DND-41 (cell line): ENCODE measurements around the gene PDPK1.
"Not testable (repeated sequence)": the region's sequence is repeated elsewhere in the genome, so short reads cannot be mapped to it uniquely, and the experiment has no call there.

Experiments used
- ATAC-seq: fragments of 200-7000 bp; cut with Tn5 transposase; 3 replicates; pipeline ENCODE4 v1.9.1; 2021; ENCODE audit warnings: low read depth; ENCODE audit not compliant: insufficient read depth
- DNase-seq: peaks from one replicate; pipeline ENCODE4 v3.0.0-alpha.2; 2020
- H2AFZ ChIP-seq: 2 replicates; pipeline ENCODE4 v1.6.0; 2012; ENCODE audit warnings: low read depth, low read length
- H3K27ac ChIP-seq: 2 replicates; pipeline ENCODE4 v1.5.1; 2012; ENCODE audit warnings: low read length, inconsistent platforms
- H3K27me3 ChIP-seq: fragments of 200-600 bp; sonication (generic); 2 replicates; pipeline ENCODE4 v1.6.0; 2012; ENCODE audit warnings: low read length, mild to moderate bottlenecking, inconsistent platforms; ENCODE audit not compliant: insufficient read depth, poor library complexity
- H3K36me3 ChIP-seq: 2 replicates; pipeline ENCODE4 v1.5.1; 2012; ENCODE audit warnings: low read length, inconsistent platforms; ENCODE audit not compliant: insufficient read depth
- H3K4me1 ChIP-seq: 2 replicates; pipeline ENCODE4 v1.5.1; 2012; ENCODE audit warnings: mild to moderate bottlenecking, low read length; ENCODE audit not compliant: insufficient read depth
- H3K4me2 ChIP-seq: 2 replicates; pipeline ENCODE4 v1.6.0; 2012; ENCODE audit warnings: mild to moderate bottlenecking, moderate library complexity, low read length, inconsistent platforms; ENCODE audit not compliant: insufficient read depth
- H3K4me3 ChIP-seq, 2 experiments: fragments of 200-600 bp in 1 of 2; shearing (Covaris generic) in 1 of 2; 2 replicates each; pipeline ENCODE4 v1.5.1; 2012 to 2016; ENCODE audit warnings: inconsistent platforms in 2 of 2, low read length in 2 of 2, mild to moderate bottlenecking in 2 of 2, low read depth in 1 of 2, moderate library complexity in 1 of 2
- H3K79me2 ChIP-seq: 2 replicates; pipeline ENCODE4 v1.6.0; 2012; ENCODE audit warnings: low read length, inconsistent platforms; ENCODE audit not compliant: insufficient read depth
- H3K9ac ChIP-seq: 2 replicates; pipeline ENCODE4 v1.6.0; 2012; ENCODE audit warnings: low read depth, mild to moderate bottlenecking, inconsistent platforms, low read length, moderate library complexity
- H3K9me3 ChIP-seq: 2 replicates; pipeline ENCODE4 v1.5.1; 2012; ENCODE audit warnings: low read length, moderate library complexity, mild to moderate bottlenecking, inconsistent platforms; ENCODE audit not compliant: insufficient read depth, severe bottlenecking
- H4K20me1 ChIP-seq: 2 replicates; pipeline ENCODE4 v1.6.0; 2012; ENCODE audit warnings: low read length; ENCODE audit not compliant: insufficient read depth
- EZH2 ChIP-seq: IDR thresholded peaks from 3 replicates; pipeline ENCODE4 v1.6.1; 2012; ENCODE audit warnings: borderline replicate concordance, low read depth, mild to moderate bottlenecking, moderate library complexity, low read length, inconsistent platforms; ENCODE audit not compliant: severe bottlenecking
- TF ChIP-seq, protein P1 (sequence below): IDR thresholded peaks from 2 replicates; pipeline ENCODE4 v1.5.1; 2012; ENCODE audit warnings: borderline replicate concordance, low read length, moderate library complexity, mild to moderate bottlenecking; ENCODE audit not compliant: poor library complexity, severe bottlenecking; ENCODE audit errors: extremely low read depth

PDPK1 gene

DNA sequence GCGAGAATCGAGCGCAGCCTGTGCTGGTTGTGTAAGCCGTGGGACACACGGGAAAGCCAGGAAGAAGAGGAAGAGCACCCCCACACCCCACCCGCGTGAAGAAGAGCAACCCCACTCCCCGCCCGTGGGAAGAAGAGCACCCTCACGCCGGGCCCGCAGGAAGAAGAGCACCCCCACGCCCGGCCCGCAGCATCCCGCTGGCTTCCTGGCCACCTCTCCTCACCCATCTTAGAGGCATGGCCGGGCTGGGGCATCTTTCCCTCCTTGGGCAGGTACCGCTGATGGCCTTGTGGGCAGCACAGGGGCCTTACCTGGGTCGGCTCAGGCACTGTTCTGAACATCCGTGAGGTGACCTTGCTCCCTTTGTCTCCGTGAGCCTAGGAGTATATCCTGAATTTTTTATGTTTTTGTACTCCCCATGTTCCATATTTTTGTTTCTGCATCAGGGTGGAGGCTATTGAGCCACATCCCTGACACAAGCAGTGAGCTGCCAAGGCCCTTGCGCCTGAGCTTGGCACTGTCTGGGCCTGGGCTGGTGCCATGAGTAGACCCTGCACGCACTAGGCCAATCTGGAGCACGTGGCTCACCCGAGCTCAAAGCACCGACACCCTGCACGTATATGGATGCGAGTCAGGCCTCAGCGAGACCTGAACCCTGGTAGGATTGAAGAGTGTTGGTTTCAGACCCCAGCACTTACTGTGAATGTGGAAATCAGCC is 73.1 kb downstream of the PDPK1 start:
- ATAC-seq (no peak), DNase-seq (no peak)
- no peak overlapping the region for H3K4me3 ChIP-seq
- H3K36me3 ChIP-seq = peaks cover 15% of the 10 kb centered on the region
- H3K4me2 ChIP-seq = no peak overlapping the region
- no peak overlapping the region for H3K9ac ChIP-seq
- H3K79me2 ChIP-seq = peaks cover 8% of the 10 kb centered on the region
- TF ChIP-seq, protein P1, sequence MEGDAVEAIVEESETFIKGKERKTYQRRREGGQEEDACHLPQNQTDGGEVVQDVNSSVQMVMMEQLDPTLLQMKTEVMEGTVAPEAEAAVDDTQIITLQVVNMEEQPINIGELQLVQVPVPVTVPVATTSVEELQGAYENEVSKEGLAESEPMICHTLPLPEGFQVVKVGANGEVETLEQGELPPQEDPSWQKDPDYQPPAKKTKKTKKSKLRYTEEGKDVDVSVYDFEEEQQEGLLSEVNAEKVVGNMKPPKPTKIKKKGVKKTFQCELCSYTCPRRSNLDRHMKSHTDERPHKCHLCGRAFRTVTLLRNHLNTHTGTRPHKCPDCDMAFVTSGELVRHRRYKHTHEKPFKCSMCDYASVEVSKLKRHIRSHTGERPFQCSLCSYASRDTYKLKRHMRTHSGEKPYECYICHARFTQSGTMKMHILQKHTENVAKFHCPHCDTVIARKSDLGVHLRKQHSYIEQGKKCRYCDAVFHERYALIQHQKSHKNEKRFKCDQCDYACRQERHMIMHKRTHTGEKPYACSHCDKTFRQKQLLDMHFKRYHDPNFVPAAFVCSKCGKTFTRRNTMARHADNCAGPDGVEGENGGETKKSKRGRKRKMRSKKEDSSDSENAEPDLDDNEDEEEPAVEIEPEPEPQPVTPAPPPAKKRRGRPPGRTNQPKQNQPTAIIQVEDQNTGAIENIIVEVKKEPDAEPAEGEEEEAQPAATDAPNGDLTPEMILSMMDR = no peak
- no peak for TF ChIP-seq EZH2
- H3K4me1 ChIP-seq = peaks cover 3% of the 10 kb centered on the region; the same call in 1 of the 2 replicates
- peaks cover 3% of the 10 kb centered on the region; the same call in 1 of the 2 replicates for H4K20me1 ChIP-seq
- H3K27ac ChIP-seq = no peak overlapping the region
- no peak overlapping the region for H2AFZ ChIP-seq
- no peaks in the 10 kb centered on the region for H3K27me3 ChIP-seq
- H3K9me3 ChIP-seq = no peaks in the 10 kb centered on the region

DNA sequence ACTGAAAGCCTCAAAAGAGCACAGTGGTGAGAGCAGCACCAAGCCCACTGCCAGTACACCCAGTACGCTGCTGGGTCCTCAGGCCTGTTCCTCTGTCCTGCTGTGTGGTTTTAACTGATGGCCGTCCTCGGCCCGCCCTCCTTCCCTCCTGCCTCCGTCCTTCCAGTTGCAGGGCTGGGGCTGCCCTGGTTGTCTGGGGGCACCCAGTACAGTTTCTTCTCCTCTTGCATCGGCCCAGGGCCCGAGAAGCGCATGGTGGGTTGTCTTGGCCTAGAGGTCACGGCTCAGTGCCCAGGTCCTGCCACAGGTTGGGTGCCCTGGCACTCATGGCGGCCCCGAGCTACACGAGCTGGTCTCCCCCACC is 73.7 kb downstream of the PDPK1 start:
- no peak for ATAC-seq

DNA sequence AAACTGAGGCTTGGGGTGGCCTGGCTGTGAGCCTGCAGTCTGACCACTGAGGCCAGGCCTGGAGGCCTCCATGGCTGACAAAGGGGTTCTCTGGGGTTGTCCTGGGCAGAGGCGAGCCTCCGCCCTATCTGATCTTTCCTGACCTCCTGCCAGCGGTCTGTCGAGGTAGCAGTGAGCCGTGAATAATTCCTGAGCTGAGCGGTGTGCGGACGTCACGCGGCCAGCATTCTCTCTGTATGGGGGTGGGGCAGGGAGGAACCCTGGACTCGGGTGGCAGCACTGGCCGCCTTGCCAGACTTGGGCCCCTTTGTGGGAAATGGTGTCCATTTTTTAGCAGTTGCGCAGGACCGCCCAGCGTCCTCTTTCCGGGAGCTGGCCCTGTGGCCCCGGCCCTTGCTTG is 74.1 kb downstream of the PDPK1 start:
- not testable (repeated sequence) for H3K79me2 ChIP-seq, ATAC-seq, H3K27ac ChIP-seq, H3K4me2 ChIP-seq, H3K27me3 ChIP-seq, H3K4me1 ChIP-seq, H4K20me1 ChIP-seq, H3K9ac ChIP-seq, H3K4me3 ChIP-seq, DNase-seq, H2AFZ ChIP-seq, H3K9me3 ChIP-seq
- peaks cover 15% of the 10 kb centered on the region for H3K36me3 ChIP-seq

More for the DNA sequence above, 73.7 kb downstream of the PDPK1 start:
- TF ChIP-seq, protein P1 = no peak
- TF ChIP-seq EZH2 = no peak
- DNase-seq = no peak
- Histone ChIP-seq H3K4me3 (no peak overlapping the region), H3K79me2 (peaks cover 8% of the 10 kb centered on the region), H3K36me3 (peaks cover 15% of the 10 kb centered on the region), H3K9me3 (no peaks in the 10 kb centered on the region), H2AFZ (no peak overlapping the region), H3K27me3 (no peaks in the 10 kb centered on the region), H3K4me1 (peaks cover 3% of the 10 kb centered on the region; the same call in 1 of the 2 replicates), H3K27ac (no peak overlapping the region), H4K20me1 (peaks cover 3% of the 10 kb centered on the region; the same call in 1 of the 2 replicates), H3K9ac (no peak overlapping the region), H3K4me2 (no peak overlapping the region)

DNA sequence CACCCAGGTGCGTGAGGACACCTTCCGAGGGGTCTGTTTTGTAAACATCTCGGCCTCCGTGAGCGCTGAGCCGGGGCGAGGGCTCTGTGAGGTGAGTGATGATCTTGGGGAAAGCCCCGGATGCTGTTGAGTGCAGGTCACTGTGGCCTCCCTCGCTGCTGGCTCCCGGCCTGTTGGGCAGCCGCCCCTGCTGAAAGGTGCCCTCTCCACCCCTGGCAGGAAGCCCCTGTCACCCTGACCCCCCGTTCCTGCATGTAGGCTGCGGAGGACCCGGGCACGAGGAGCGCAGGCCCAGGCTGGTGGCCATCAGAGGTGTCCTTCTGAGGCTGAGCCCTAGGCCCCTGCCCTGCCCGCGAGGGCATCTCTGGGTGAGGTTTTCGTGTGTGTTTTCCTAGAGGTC is 75.4 kb downstream of the PDPK1 start:
- H2AFZ ChIP-seq, H3K9me3 ChIP-seq, H3K4me3 ChIP-seq, H3K27ac ChIP-seq, ATAC-seq, H3K79me2 ChIP-seq, DNase-seq, H3K4me2 ChIP-seq, H4K20me1 ChIP-seq, H3K9ac ChIP-seq, H3K4me1 ChIP-seq, H3K27me3 ChIP-seq: not testable (repeated sequence)
- peaks cover 12% of the 10 kb centered on the region for H3K36me3 ChIP-seq
